ENCODE measurements around the gene HNF4A. TPM values are rescaled to one million over a fixed set of nuclear protein-coding genes. Genes with fewer than 3 reads are reported as not detected.

The HNF4A gene
- total and polyA plus RNA-seq, 2 of the 4 experiments (the other 2 are of a cell fraction), result not detected

- Histone ChIP-seq H3K9ac (ENCODE audit: low read depth, low read length) (no peak overlapping the region), H3K27me3 (ENCODE audit: control insufficient read depth, insufficient read depth, low read length) (peaks cover 29% of the 10 kb centered on the region)
- CTCF ChIA-PET, result no interaction called here
Measured at GRCh38 chr20:44436393-44436792, 80.9 kb downstream of the HNF4A start.

More at GRCh38 chr20:44436393-44436792, 80.9 kb downstream of the HNF4A start:
- no TSS peak for BruUV-seq (replicated peaks)
- no peaks in the 10 kb centered on the region for H4K20me1 ChIP-seq (ENCODE audit: insufficient read depth, low read length)
- H3K18ac ChIP-seq (ENCODE audit: low read depth, low read length), result no peak overlapping the region
- no peak overlapping the region for H3K14ac ChIP-seq (replicated peaks; ENCODE audit: low read depth, low read length)
- no peak overlapping the region for H4K8ac ChIP-seq (ENCODE audit: low read depth in 2 of 2, low read length in 2 of 2)
- no peaks in the 10 kb centered on the region for H3K9me3 ChIP-seq (ENCODE audit: control insufficient read depth, insufficient read depth, low read length)
- no peaks in the 10 kb centered on the region for H3K4me1 ChIP-seq (ENCODE audit: control insufficient read depth, insufficient read depth, low read length)
- no peak overlapping the region for H3K4me2 ChIP-seq (ENCODE audit: low read depth, low read length)
- POLR2A ChIA-PET (ENCODE audit: unreplicated experiment), result no interaction called here
- H3K4ac ChIP-seq (ENCODE audit: low read depth, low read length), result no peak overlapping the region
- no peak overlapping the region for H2BK5ac ChIP-seq (ENCODE audit: low read depth, low read length, poor library complexity, severe bottlenecking)
- no peak overlapping the region for H3K27ac ChIP-seq (ENCODE audit: insufficient read depth, low read length)
- DNase-seq, result no peak
- H2AFZ ChIP-seq (replicated peaks; ENCODE audit: low read length, poor library complexity), result no peak overlapping the region
- no peaks in the 10 kb centered on the region for H3K9me1 ChIP-seq (ENCODE audit: insufficient read depth, low read length)
- H2AK5ac ChIP-seq (ENCODE audit: low read depth, low read length), result no peak overlapping the region
- no peak overlapping the region for H3K56ac ChIP-seq (ENCODE audit: extremely low read depth, insufficient read depth, low read length)
- no peak overlapping the region for H2BK20ac ChIP-seq (ENCODE audit: low read depth, low read length)
- H2BK15ac ChIP-seq (ENCODE audit: low read depth, low read length), result no peak overlapping the region
- no peak overlapping the region for H4K5ac ChIP-seq (ENCODE audit: low read depth, low read length)
- H2BK120ac ChIP-seq (ENCODE audit: low read depth, low read length), result no peak overlapping the region
- H3K36me3 ChIP-seq (ENCODE audit: control insufficient read depth, insufficient read depth, low read length), result no peaks in the 10 kb centered on the region
- H3K4me3 ChIP-seq (ENCODE audit: insufficient read depth, low read depth, low read length), result no peak overlapping the region
- intact Hi-C loops (cut with micrococcal nuclease) (no loop called here), in situ Hi-C loops (cut with MboI; ENCODE audit: low sequenced_read_pairs) (no loop called here), dilution Hi-C loops (cut with HindIII; ENCODE audit: low sequenced_read_pairs, unreplicated experiment) (no loop called here)
- H2AK9ac ChIP-seq (replicated peaks; ENCODE audit: low read depth, low read length, poor library complexity), result no peak overlapping the region
- no peak overlapping the region for H3K23ac ChIP-seq (ENCODE audit: low read depth, low read length)
- H3K79me1 ChIP-seq (ENCODE audit: low read depth in 1 of 2, low read length in 2 of 2), result no peaks in the 10 kb centered on the region
- ATAC-seq (ENCODE audit: low read depth), result no peak
- TF ChIP-seq RCOR1 (IDR thresholded peaks at IDR 0.05; ENCODE audit: insufficient replicate concordance, low read length) (no peak), FOS (IDR thresholded peaks at IDR 0.05; ENCODE audit: low read depth, low read length) (no peak), RAD21 (IDR thresholded peaks at IDR 0.05; ENCODE audit: low read length) (no peak), SMC3 (IDR thresholded peaks at IDR 0.05; ENCODE audit: low read depth, low read length) (no peak), MAFK (IDR thresholded peaks at IDR 0.05; ENCODE audit: low read depth, low read length) (no peak), BHLHE40 (IDR thresholded peaks at IDR 0.05; ENCODE audit: low read depth, low read length) (no peak), CHD1 (IDR thresholded peaks at IDR 0.05; ENCODE audit: low read depth, low read length) (no peak), CTCF (conservative IDR thresholded peaks at IDR 0.05; ENCODE audit: low read depth, low read length) (no peak)
- H4K91ac ChIP-seq (ENCODE audit: insufficient read depth, low read depth, low read length), result no peak overlapping the region
- 31% methylated on average over 2 of the region's 12 CpGs; no CpG with 5 or more reads in 1 of the 2 experiments for WGBS, 2 experiments (ENCODE audit: extremely low coverage in 2 of 2, insufficient read length in 1 of 2)
